Measurements from ENCODE around the gene SRMS. TPM values are rescaled to one million over a fixed set of nuclear protein-coding genes. Genes with fewer than 3 reads are reported as not detected.
A peak's percentile ranks its signal among the peaks of the same experiment; 100 is the strongest.

The SRMS gene
- total and polyA plus RNA-seq, 2 of the 13 experiments (the other 11 are each of a cell fraction or from before 2014, with no cell fraction given), result not detected

DNA sequence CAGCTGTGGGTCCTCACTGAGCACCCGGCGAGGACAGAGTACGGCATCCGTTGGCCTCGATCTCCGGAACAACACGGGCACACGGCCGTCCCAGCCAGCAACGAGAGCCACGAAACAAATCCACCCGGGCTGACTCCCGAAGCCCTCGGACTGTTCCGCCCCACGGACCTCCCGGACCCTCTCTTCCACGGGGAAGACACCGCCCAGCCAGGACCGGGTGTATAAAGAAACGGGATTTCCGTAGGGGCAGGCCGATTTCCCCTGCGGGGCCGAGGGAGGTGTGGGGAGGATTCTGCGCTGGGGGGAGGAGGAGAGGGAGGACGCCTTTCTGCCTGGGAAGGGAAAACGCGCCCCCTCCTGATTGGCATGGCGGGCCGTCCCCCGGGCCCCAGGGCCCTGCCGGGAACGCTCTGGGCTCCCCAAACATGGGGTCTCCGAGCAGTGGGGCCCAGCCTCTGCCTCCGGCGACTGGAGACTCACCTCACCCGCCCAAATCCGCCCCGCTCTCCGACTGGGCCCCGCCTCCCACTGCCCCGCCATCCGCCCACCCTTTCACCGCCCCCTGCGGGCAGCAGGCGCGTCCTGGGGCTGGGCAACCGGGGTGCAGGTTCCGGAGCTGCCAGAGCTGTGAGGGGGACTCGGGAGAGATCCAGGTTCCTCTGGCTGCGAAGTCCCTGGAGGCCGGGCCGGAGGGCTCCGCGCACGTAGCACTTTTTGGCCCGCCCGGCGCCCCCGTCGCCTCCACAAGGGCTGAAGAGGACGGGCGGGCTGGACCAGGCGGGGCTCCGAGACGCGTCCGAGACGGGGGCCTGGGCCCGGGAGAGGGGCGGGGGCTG lies 27.7 kb downstream of the SRMS start (continued):
- TF ChIP-seq, protein P1, sequence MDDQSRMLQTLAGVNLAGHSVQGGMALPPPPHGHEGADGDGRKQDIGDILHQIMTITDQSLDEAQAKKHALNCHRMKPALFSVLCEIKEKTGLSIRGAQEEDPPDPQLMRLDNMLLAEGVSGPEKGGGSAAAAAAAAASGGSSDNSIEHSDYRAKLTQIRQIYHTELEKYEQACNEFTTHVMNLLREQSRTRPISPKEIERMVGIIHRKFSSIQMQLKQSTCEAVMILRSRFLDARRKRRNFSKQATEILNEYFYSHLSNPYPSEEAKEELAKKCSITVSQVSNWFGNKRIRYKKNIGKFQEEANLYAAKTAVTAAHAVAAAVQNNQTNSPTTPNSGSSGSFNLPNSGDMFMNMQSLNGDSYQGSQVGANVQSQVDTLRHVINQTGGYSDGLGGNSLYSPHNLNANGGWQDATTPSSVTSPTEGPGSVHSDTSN (CRISPR knock-in tag; IDR thresholded peaks at IDR 0.05; ENCODE audit: borderline replicate concordance), result no peak
- 0 out of 2 replicates have a peak, but pooled peaks have one; percentile 51 for TF ChIP-seq ZNF703 (CRISPR knock-in tag; IDR thresholded peaks at IDR 0.05; ENCODE audit: borderline replicate concordance)
- TF ChIP-seq IKZF1 (IDR thresholded peaks at IDR 0.05), result no peak
- TF ChIP-seq ZNF337 (CRISPR knock-in tag; IDR thresholded peaks at IDR 0.05; ENCODE audit: borderline replicate concordance, low read depth), result no peak
- no peak for TF ChIP-seq TBP (CRISPR knock-in tag; IDR thresholded peaks at IDR 0.05)
- no peak for TF ChIP-seq KLF11 (CRISPR knock-in tag; IDR thresholded peaks at IDR 0.05)
- TF ChIP-seq HOXD1 (CRISPR knock-in tag; IDR thresholded peaks at IDR 0.05), result peak; percentile 23; the same call in 1 of the 2 replicates
- TF ChIP-seq ZFAT (CRISPR knock-in tag; conservative IDR thresholded peaks at IDR 0.05), result 0 out of 2 replicates have a peak, but pooled peaks have one; percentile 9
- TF ChIP-seq, protein P2, sequence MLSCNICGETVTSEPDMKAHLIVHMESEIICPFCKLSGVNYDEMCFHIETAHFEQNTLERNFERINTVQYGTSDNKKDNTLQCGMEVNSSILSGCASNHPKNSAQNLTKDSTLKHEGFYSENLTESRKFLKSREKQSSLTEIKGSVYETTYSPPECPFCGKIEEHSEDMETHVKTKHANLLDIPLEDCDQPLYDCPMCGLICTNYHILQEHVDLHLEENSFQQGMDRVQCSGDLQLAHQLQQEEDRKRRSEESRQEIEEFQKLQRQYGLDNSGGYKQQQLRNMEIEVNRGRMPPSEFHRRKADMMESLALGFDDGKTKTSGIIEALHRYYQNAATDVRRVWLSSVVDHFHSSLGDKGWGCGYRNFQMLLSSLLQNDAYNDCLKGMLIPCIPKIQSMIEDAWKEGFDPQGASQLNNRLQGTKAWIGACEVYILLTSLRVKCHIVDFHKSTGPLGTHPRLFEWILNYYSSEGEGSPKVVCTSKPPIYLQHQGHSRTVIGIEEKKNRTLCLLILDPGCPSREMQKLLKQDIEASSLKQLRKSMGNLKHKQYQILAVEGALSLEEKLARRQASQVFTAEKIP (CRISPR knock-in tag; IDR thresholded peaks at IDR 0.05; ENCODE audit: borderline replicate concordance), result no peak
- no peak for TF ChIP-seq TOPORS (CRISPR knock-in tag; IDR thresholded peaks at IDR 0.05)
- TF ChIP-seq FOXK1 (CRISPR knock-in tag; IDR thresholded peaks at IDR 0.05; ENCODE audit: borderline replicate concordance, low read depth), result no peak
- TF ChIP-seq, protein P3, sequence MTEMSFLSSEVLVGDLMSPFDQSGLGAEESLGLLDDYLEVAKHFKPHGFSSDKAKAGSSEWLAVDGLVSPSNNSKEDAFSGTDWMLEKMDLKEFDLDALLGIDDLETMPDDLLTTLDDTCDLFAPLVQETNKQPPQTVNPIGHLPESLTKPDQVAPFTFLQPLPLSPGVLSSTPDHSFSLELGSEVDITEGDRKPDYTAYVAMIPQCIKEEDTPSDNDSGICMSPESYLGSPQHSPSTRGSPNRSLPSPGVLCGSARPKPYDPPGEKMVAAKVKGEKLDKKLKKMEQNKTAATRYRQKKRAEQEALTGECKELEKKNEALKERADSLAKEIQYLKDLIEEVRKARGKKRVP (CRISPR knock-in tag; IDR thresholded peaks at IDR 0.05), result no peak
- TF ChIP-seq THAP11 (CRISPR knock-in tag; IDR thresholded peaks at IDR 0.05), result no peak; the same call in 1 of the 2 replicates
- TF ChIP-seq ZNF772 (CRISPR knock-in tag; IDR thresholded peaks at IDR 0.05), result no peak
- TF ChIP-seq TARDBP (CRISPR knock-in tag; IDR thresholded peaks at IDR 0.05), result no peak
- TF ChIP-seq ZNF263 (CRISPR knock-in tag; IDR thresholded peaks at IDR 0.05), result peak; percentile 97
- TF ChIP-seq, protein P4, sequence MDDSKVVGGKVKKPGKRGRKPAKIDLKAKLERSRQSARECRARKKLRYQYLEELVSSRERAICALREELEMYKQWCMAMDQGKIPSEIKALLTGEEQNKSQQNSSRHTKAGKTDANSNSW (CRISPR knock-in tag; IDR thresholded peaks at IDR 0.05; ENCODE audit: borderline replicate concordance), result no peak
- 0 out of 2 replicates have a peak, but pooled peaks have one; percentile 33 for TF ChIP-seq ZNF879 (CRISPR knock-in tag; IDR thresholded peaks at IDR 0.05)
- no peak for TF ChIP-seq ZNF232 (CRISPR knock-in tag; IDR thresholded peaks at IDR 0.05; ENCODE audit: borderline replicate concordance)
- no peak for TF ChIP-seq TAF15 (IDR thresholded peaks at IDR 0.05; ENCODE audit: low read depth, low read length, poor library complexity, severe bottlenecking)
- no peak for TF ChIP-seq ZNF709 (CRISPR knock-in tag; IDR thresholded peaks at IDR 0.05)
- TF ChIP-seq GPN1 (CRISPR knock-in tag; IDR thresholded peaks at IDR 0.05; ENCODE audit: borderline replicate concordance), result no peak
- TF ChIP-seq, protein P5, sequence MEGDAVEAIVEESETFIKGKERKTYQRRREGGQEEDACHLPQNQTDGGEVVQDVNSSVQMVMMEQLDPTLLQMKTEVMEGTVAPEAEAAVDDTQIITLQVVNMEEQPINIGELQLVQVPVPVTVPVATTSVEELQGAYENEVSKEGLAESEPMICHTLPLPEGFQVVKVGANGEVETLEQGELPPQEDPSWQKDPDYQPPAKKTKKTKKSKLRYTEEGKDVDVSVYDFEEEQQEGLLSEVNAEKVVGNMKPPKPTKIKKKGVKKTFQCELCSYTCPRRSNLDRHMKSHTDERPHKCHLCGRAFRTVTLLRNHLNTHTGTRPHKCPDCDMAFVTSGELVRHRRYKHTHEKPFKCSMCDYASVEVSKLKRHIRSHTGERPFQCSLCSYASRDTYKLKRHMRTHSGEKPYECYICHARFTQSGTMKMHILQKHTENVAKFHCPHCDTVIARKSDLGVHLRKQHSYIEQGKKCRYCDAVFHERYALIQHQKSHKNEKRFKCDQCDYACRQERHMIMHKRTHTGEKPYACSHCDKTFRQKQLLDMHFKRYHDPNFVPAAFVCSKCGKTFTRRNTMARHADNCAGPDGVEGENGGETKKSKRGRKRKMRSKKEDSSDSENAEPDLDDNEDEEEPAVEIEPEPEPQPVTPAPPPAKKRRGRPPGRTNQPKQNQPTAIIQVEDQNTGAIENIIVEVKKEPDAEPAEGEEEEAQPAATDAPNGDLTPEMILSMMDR (CRISPR knock-in tag; IDR thresholded peaks at IDR 0.05), result peak; percentile 38; the same call in 1 of the 2 replicates
- no peak for TF ChIP-seq ZNF678 (CRISPR knock-in tag; IDR thresholded peaks at IDR 0.05)
